Measurements from ENCODE around the gene ZSWIM8. TPM values are rescaled to one million over a fixed set of nuclear protein-coding genes. Genes with fewer than 3 reads are reported as not detected.

Gene ZSWIM8
- total and polyA plus RNA-seq, 2 experiments from 2014 or later, result 63.7 to 115 TPM

GRCh38 chr10:73800560-73801252 is 15.3 kb downstream of the ZSWIM8 start:
- H3K36me3 ChIP-seq, result peaks cover 36% of the 10 kb centered on the region
- no peak for TF ChIP-seq CTCF (IDR thresholded peaks at IDR 0.05; ENCODE audit: low read depth, low read length)
- no peak overlapping the region for H3K4me3 ChIP-seq
- no peak overlapping the region for H3K27ac ChIP-seq
- no peaks in the 10 kb centered on the region for H3K9me3 ChIP-seq (ENCODE audit: low read depth)
- no peaks in the 10 kb centered on the region for H3K4me1 ChIP-seq (ENCODE audit: low read depth)
- no peak for DNase-seq (ENCODE audit: low read depth in 1 of 2, low spot score in 1 of 2)
- H3K27me3 ChIP-seq, result no peaks in the 10 kb centered on the region

GRCh38 chr10:73801253-73801590 is 15.8 kb downstream of the ZSWIM8 start:
- no peak for DNase-seq (ENCODE audit: low read depth in 1 of 2, low spot score in 1 of 2)
- H3K27ac ChIP-seq, result no peak overlapping the region
- H3K4me3 ChIP-seq, result no peak overlapping the region
- H3K9me3 ChIP-seq (ENCODE audit: low read depth), result no peaks in the 10 kb centered on the region
- H3K27me3 ChIP-seq, result no peaks in the 10 kb centered on the region
- H3K4me1 ChIP-seq (ENCODE audit: low read depth), result no peaks in the 10 kb centered on the region
- peaks cover 39% of the 10 kb centered on the region for H3K36me3 ChIP-seq
- no peak for TF ChIP-seq CTCF (IDR thresholded peaks at IDR 0.05; ENCODE audit: low read depth, low read length)

GRCh38 chr10:73802276-73802991 is 17.0 kb downstream of the ZSWIM8 start:
- H3K4me1 ChIP-seq (ENCODE audit: low read depth), result no peaks in the 10 kb centered on the region
- TF ChIP-seq CTCF (IDR thresholded peaks at IDR 0.05; ENCODE audit: low read depth, low read length), result no peak
- no peaks in the 10 kb centered on the region for H3K27me3 ChIP-seq
- no peak for DNase-seq (ENCODE audit: low read depth in 1 of 2, low spot score in 1 of 2)
- no peak overlapping the region for H3K4me3 ChIP-seq
- no peaks in the 10 kb centered on the region for H3K9me3 ChIP-seq (ENCODE audit: low read depth)
- peaks cover 42% of the 10 kb centered on the region for H3K36me3 ChIP-seq
- no peak overlapping the region for H3K27ac ChIP-seq

- Histone ChIP-seq H3K27me3 (no peaks in the 10 kb centered on the region), H3K27ac (no peak overlapping the region), H3K4me3 (no peak overlapping the region), H3K36me3 (peaks cover 43% of the 10 kb centered on the region), H3K9me3 (ENCODE audit: low read depth) (no peaks in the 10 kb centered on the region), H3K4me1 (ENCODE audit: low read depth) (no peaks in the 10 kb centered on the region)
- TF ChIP-seq CTCF (IDR thresholded peaks at IDR 0.05; ENCODE audit: low read depth, low read length), result no peak
- no peak for DNase-seq (ENCODE audit: low read depth in 1 of 2, low spot score in 1 of 2)
Observed at GRCh38 chr10:73803680-73804286, 18.4 kb downstream of the ZSWIM8 start.

- no peak for DNase-seq (ENCODE audit: low read depth in 1 of 2, low spot score in 1 of 2)
- Histone ChIP-seq H3K9me3 (ENCODE audit: low read depth) (no peaks in the 10 kb centered on the region), H3K4me1 (ENCODE audit: low read depth) (no peaks in the 10 kb centered on the region), H3K4me3 (no peak overlapping the region), H3K27me3 (no peaks in the 10 kb centered on the region), H3K27ac (no peak overlapping the region), H3K36me3 (peaks cover 40% of the 10 kb centered on the region)
- no peak for TF ChIP-seq CTCF (IDR thresholded peaks at IDR 0.05; ENCODE audit: low read depth, low read length)
Observed at GRCh38 chr10:73806176-73806950, 21.0 kb downstream of the ZSWIM8 start.
